Natural killer cell (primary cell): Measurements from ENCODE around the gene HEXD. TPM values are rescaled to one million over a fixed set of nuclear protein-coding genes. Genes with fewer than 3 reads are reported as not detected.
A peak's percentile ranks its signal among the peaks of the same experiment; 100 is the strongest.

Experiments
- ATAC-seq, 3 donors: fragments of 150-1000 bp in 2 of 3; fragments of 200-7000 bp in 1 of 3; cut with Tn5 transposase; 1 replicate in 1 of 3; 2 replicates in 2 of 3; pipeline ENCODE4 v1.10.0; 2021; ENCODE audit warnings: mild to moderate bottlenecking in 2 of 3, moderate library complexity in 2 of 3
- DNase-seq, 2 donors: peaks; one replicate each; pipeline versions ENCODE4 v3.0.0 to v3.0.0-alpha.2; 2013 to 2021; ENCODE audit warnings: mixed read lengths in 1 of 2
- H3K27ac ChIP-seq: one replicate; pipeline ENCODE4 v1.5.1; 2013; ENCODE audit warnings: mild to moderate bottlenecking, low read length
- H3K27me3 ChIP-seq: one replicate; pipeline ENCODE4 v1.6.1; 2013; ENCODE audit warnings: low read length; ENCODE audit not compliant: control insufficient read depth, insufficient read depth
- H3K36me3 ChIP-seq: one replicate; pipeline ENCODE4 v1.6.1; 2013; ENCODE audit warnings: low read length; ENCODE audit not compliant: control insufficient read depth, insufficient read depth
- H3K4me1 ChIP-seq: one replicate; pipeline ENCODE4 v1.6.1; 2013; ENCODE audit warnings: low read length; ENCODE audit not compliant: control insufficient read depth, insufficient read depth
- H3K4me3 ChIP-seq: one replicate; pipeline ENCODE4 v1.5.1; 2013; ENCODE audit warnings: low read length
- H3K9me3 ChIP-seq: one replicate; pipeline ENCODE4 v1.6.1; 2013; ENCODE audit warnings: low read length; ENCODE audit not compliant: control insufficient read depth, insufficient read depth
- H3K27ac Mint-ChIP-seq, 2 donors: one replicate each; pipeline ENCODE4 v1.8.0; 2022; ENCODE audit warnings: mild to moderate bottlenecking in 2 of 2, mixed read lengths in 2 of 2, moderate library complexity in 1 of 2
- H3K27me3 Mint-ChIP-seq, 2 donors: one replicate each; pipeline ENCODE4 v1.8.0; 2022; ENCODE audit warnings: low read depth in 2 of 2, mixed read lengths in 2 of 2
- H3K36me3 Mint-ChIP-seq: one replicate; pipeline ENCODE4 v1.8.0; 2022; ENCODE audit warnings: mixed read lengths
- H3K4me1 Mint-ChIP-seq, 2 donors: one replicate each; pipeline ENCODE4 v1.8.0; 2022; ENCODE audit warnings: mixed read lengths in 2 of 2
- H3K4me3 Mint-ChIP-seq: one replicate; pipeline ENCODE4 v1.8.0; 2022; ENCODE audit warnings: mild to moderate bottlenecking, moderate library complexity, mixed read lengths
- H3K9me3 Mint-ChIP-seq, 2 donors: one replicate each; pipeline ENCODE4 v1.8.0; 2022; ENCODE audit warnings: mixed read lengths in 2 of 2
- CTCF ChIP-seq: fragments of 200-600 bp; IDR thresholded peaks from one replicate; pipeline ENCODE4 v1.8.0; 2022; ENCODE audit warnings: antibody characterized with exemption
- WGBS: methylation state at CpG from one replicate; pipeline ENCODE4 v1.1.7; 2013; ENCODE audit warnings: missing lambda C conversion rate; ENCODE audit not compliant: insufficient coverage; 5-methylcytosine and 5-hydroxymethylcytosine counted together
- intact Hi-C: fragments of 100-400 bp; cut with micrococcal nuclease; formaldehyde crosslinking; loops from one replicate; pipeline ENCODE4 v1.14.2; 2022
- total RNA-seq, 4 donors: library from RNA; stranded (reverse); fragments of 120-200 nt in 1 of 4; gene quantifications; one replicate each; pipeline versions ENCODE4 v1.2.3 to v1.2.4, GENCODE V29; 2013 to 2022

Gene HEXD
- total RNA-seq, 3 donors from 2014 or later (not counting 1 experiment from before 2014, with no cell fraction given) = 35.7 to 57.4 (median 51.5) TPM

- no peaks in the 10 kb centered on the region for H3K9me3 Mint-ChIP-seq
- no peak for DNase-seq
- no peaks in the 10 kb centered on the region for H3K27me3 Mint-ChIP-seq
- no peak overlapping the region for H3K4me3 Mint-ChIP-seq
- H3K27me3 ChIP-seq = no peaks in the 10 kb centered on the region
- H3K36me3 ChIP-seq = peaks cover 5% of the 10 kb centered on the region
- peaks cover 21% of the 10 kb centered on the region for H3K4me1 ChIP-seq
- intact Hi-C loops = loop anchor here (5.0 to 10.0 kb wide), 2 partner anchors 63 to 171 kb away; no protein-coding TSS in a partner anchor
- 96% methylated on average over 8 of the region's 9 CpGs for WGBS
- H3K4me3 ChIP-seq = no peak overlapping the region
- peaks cover 27 to 28% of the 10 kb centered on the region in 2 donors for H3K4me1 Mint-ChIP-seq
- H3K27ac Mint-ChIP-seq = no peak overlapping the region
- TF ChIP-seq CTCF = no peak
- no peaks in the 10 kb centered on the region for H3K36me3 Mint-ChIP-seq
- H3K9me3 ChIP-seq = no peaks in the 10 kb centered on the region
- no peak for ATAC-seq
- no peak overlapping the region for H3K27ac ChIP-seq
Observed at GRCh38 chr17:82415786-82416185, 2.4 kb upstream of the HEXD start.

- Mint-ChIP-seq H3K4me3 (no peak overlapping the region), H3K36me3 (peaks cover under 1% of the 10 kb centered on the region), H3K9me3 (no peaks in the 10 kb centered on the region), H3K27ac (no peak overlapping the region), H3K4me1 (peaks cover 28 to 32% of the 10 kb centered on the region in 2 donors), H3K27me3 (no peaks in the 10 kb centered on the region)
- Histone ChIP-seq H3K9me3 (no peaks in the 10 kb centered on the region), H3K4me3 (no peak overlapping the region), H3K36me3 (peaks cover 8% of the 10 kb centered on the region), H3K27ac (no peak overlapping the region), H3K27me3 (no peaks in the 10 kb centered on the region), H3K4me1 (peaks cover 21% of the 10 kb centered on the region)
- 100% methylated on average over 3 of the region's 4 CpGs for WGBS
- DNase-seq (no peak), ATAC-seq (no peak)
- TF ChIP-seq CTCF = no peak
- intact Hi-C loops = loop anchor here (5.0 to 10.0 kb wide), 2 partner anchors 64 to 171 kb away; no protein-coding TSS in a partner anchor
Observed at GRCh38 chr17:82416264-82416663, 1.9 kb upstream of the HEXD start.

- no peak for TF ChIP-seq CTCF
- Histone ChIP-seq H3K9me3 (no peaks in the 10 kb centered on the region), H3K4me3 (no peak overlapping the region), H3K27me3 (no peaks in the 10 kb centered on the region), H3K4me1 (peaks cover 21% of the 10 kb centered on the region), H3K36me3 (peaks cover 8% of the 10 kb centered on the region), H3K27ac (no peak overlapping the region)
- WGBS = 61% methylated on average over 5 of the region's 6 CpGs
- DNase-seq (peak in 1 of 2 donors; percentile 29), ATAC-seq (no peak)
- Mint-ChIP-seq H3K27me3 (no peaks in the 10 kb centered on the region), H3K36me3 (peaks cover 5% of the 10 kb centered on the region), H3K4me1 (peaks cover 28 to 36% of the 10 kb centered on the region in 2 donors), H3K9me3 (no peaks in the 10 kb centered on the region), H3K4me3 (no peak overlapping the region), H3K27ac (no peak overlapping the region)
- intact Hi-C loops = loop anchor here (5.0 to 10.0 kb wide), 2 partner anchors 64 to 172 kb away; no protein-coding TSS in a partner anchor
Observed at GRCh38 chr17:82416771-82417170, 1.4 kb upstream of the HEXD start.

GRCh38 chr17:82419540-82419939 is 1.4 kb downstream of the HEXD start:
- H3K4me1 Mint-ChIP-seq = peaks cover 32 to 33% of the 10 kb centered on the region in 2 donors
- H3K27me3 ChIP-seq = no peaks in the 10 kb centered on the region
- no peak for TF ChIP-seq CTCF
- peaks cover 23% of the 10 kb centered on the region for H3K4me1 ChIP-seq
- peak overlapping the region; percentile 92 for H3K4me3 Mint-ChIP-seq
- H3K9me3 ChIP-seq = no peaks in the 10 kb centered on the region
- 26% methylated on average over 2 of the region's 2 CpGs for WGBS
- H3K36me3 Mint-ChIP-seq = peaks cover 16% of the 10 kb centered on the region
- no peaks in the 10 kb centered on the region for H3K27me3 Mint-ChIP-seq
- H3K27ac Mint-ChIP-seq = peak overlapping the region; percentile 84 to 92
- H3K4me3 ChIP-seq = peak overlapping the region; percentile 84
- H3K9me3 Mint-ChIP-seq = no peaks in the 10 kb centered on the region
- no peak for ATAC-seq
- peak in 1 of 2 donors; percentile 45 for DNase-seq
- H3K36me3 ChIP-seq = peaks cover 14% of the 10 kb centered on the region
- intact Hi-C loops = loop anchor here (2.0 to 10.0 kb wide), 3 partner anchors 39 to 175 kb away; partner anchors contain the start of gene NARF
- H3K27ac ChIP-seq = peak overlapping the region; percentile 72
